ENCODE data around the gene MYL10. TPM values are rescaled to one million over a fixed set of nuclear protein-coding genes. Genes with fewer than 3 reads are reported as not detected.

The MYL10 gene
- total RNA-seq, 1 experiment from 2014 or later, result not detected

DNA sequence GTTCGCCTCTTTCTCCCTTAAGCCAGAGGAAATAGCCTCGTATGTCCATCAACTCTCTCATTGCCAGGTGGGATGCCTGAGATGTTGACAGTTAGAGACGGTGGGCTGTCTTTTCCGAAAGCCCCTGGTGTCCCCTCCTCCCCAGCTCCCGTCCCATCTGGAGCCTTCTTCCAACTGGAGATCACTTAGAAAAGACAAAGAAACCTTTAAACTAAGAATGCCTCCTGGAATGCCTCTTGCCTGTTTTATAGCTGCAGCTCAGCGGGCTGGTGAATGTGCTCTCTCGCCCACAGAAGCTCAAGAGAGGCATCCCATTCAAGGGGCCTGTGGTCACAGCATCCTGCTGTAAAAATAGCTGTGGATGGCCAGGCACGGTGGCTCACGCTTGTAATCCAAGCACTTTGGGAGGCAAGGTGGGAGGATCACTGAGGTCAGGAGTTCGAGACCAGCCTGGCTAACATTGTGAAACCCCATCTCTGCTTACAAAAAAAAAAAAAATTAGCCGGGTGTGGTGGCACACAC, 5.2 kb upstream of the MYL10 start:
- no peaks in the 10 kb centered on the region for H3K27me3 ChIP-seq (ENCODE audit: control insufficient read depth, insufficient read depth, low read length)
- H3K36me3 ChIP-seq (replicated peaks; ENCODE audit: control insufficient read depth, insufficient read depth, low read length), result no peaks in the 10 kb centered on the region
- DNase-seq, result peak; percentile 37
- no peak overlapping the region for H3K4me3 ChIP-seq (ENCODE audit: insufficient read depth, low read depth, low read length)

DNA sequence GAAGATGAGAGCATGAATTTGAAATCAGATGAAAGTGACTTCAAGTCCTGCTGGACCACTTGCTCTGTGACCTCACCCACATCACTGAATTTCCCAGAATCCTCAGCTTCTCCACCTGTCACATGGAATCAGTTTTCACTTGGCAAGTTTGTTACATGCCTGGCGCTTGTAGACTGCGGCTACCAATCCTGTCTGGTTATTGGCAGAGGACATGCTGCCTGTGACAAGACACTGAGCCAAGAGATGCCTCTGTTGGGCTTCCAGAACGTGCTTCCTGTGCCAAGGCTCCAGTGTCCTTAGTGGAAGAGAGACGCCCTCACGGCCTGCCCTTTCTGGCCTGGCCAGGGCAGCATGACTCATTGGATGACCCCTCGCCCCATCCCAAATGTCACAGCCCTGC, 4.4 kb upstream of the MYL10 start:
- H3K4me3 ChIP-seq (ENCODE audit: insufficient read depth, low read depth, low read length), result no peak overlapping the region
- no peaks in the 10 kb centered on the region for H3K36me3 ChIP-seq (replicated peaks; ENCODE audit: control insufficient read depth, insufficient read depth, low read length)
- no peaks in the 10 kb centered on the region for H3K27me3 ChIP-seq (ENCODE audit: control insufficient read depth, insufficient read depth, low read length)
- no peak for DNase-seq

DNA sequence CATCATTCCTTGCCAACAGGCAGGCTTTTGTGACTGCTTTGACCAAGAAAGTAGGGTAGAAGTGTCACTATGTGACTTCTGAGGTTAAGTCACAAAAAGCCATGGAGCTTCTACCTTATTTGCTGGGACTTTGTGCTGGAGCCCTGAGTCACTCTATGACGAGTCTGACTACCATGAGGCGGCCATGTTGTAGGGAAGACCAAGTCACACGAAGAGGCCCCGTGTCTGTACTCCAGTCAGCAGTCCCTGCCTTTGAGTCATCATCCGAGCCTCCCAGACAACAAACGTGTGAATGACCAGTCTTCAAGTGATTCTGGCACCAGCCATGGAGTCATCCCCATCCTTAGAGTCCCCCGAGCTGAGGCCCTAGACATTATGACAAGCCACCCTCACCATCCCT, 3.5 kb upstream of the MYL10 start:
- H3K36me3 ChIP-seq (replicated peaks; ENCODE audit: control insufficient read depth, insufficient read depth, low read length), result no peaks in the 10 kb centered on the region
- no peaks in the 10 kb centered on the region for H3K27me3 ChIP-seq (ENCODE audit: control insufficient read depth, insufficient read depth, low read length)
- H3K4me3 ChIP-seq (ENCODE audit: insufficient read depth, low read depth, low read length), result no peak overlapping the region
- no peak for DNase-seq

DNA sequence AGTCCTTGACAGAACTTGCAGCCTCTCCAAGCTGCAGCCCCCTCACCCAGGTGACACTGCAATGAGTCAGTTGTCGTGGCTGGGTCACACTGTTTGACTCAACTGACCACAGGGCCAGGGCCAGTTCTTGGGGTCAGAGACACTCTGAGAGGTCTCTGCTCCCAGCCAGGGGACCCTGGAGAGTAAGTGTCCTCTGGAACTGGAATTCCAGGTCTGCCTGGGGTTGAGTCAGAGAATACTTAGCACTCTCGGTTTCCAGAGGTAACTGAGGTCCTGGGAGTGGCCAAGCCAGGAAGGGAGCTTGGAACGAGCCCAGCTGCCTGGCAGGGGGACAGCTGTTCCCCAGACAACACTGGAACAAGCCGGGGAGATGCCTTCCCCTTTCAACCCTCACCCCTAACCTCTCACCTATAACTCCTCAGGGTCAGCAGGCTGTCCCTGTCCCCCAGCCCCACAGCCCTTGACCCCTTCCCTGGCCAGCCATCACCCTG, 2.2 kb upstream of the MYL10 start:
- DNase-seq, result no peak
- H3K27me3 ChIP-seq (ENCODE audit: control insufficient read depth, insufficient read depth, low read length), result no peaks in the 10 kb centered on the region
- no peak overlapping the region for H3K4me3 ChIP-seq (ENCODE audit: insufficient read depth, low read depth, low read length)
- H3K36me3 ChIP-seq (replicated peaks; ENCODE audit: control insufficient read depth, insufficient read depth, low read length), result no peaks in the 10 kb centered on the region

DNA sequence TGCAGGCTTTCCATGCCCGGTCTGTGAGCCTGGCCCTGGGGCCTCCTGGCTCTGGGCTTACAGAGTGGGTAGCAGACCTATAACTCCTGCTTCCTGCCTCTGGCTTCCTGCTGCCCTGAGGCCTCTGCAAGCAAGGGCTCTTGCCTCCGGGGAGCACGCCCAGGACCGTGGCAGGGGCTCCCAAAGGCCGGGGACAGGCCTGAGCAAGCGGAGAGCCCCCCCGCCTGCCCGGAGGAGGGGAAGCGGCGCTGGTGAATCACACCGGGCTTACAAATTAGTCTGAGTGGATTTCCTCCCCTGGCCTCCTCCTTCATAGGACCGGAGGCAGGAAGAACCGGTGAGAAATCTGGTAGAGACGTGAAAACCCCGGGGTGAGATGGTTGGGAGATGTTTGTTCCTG, 1.5 kb upstream of the MYL10 start:
- Histone ChIP-seq H3K36me3 (replicated peaks; ENCODE audit: control insufficient read depth, insufficient read depth, low read length) (no peaks in the 10 kb centered on the region), H3K27me3 (ENCODE audit: control insufficient read depth, insufficient read depth, low read length) (no peaks in the 10 kb centered on the region), H3K4me3 (ENCODE audit: insufficient read depth, low read depth, low read length) (no peak overlapping the region)
- DNase-seq, result peak; percentile 73

DNA sequence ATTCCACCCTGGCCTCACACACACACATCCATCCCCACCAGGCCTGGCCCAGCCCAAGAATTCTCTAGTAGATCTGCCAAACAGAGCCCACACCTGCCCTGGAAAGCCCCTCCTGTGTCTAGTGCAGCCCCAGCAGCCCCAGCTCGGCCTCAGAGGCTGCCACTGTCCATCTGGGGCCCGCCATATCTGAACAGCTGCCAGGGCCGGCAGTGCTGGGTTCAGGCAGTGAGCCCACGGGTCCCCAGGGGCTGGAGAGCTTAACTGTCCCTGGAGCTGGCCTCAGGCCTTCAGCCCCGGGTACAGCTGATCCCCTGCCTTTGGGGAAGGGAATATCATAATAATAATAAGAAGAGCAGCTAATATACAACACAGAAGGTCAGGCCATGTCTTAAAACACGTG, 574 bp downstream of the MYL10 start:
- H3K4me3 ChIP-seq (ENCODE audit: insufficient read depth, low read depth, low read length), result no peak overlapping the region
- no peak for DNase-seq
- H3K36me3 ChIP-seq (replicated peaks; ENCODE audit: control insufficient read depth, insufficient read depth, low read length), result no peaks in the 10 kb centered on the region
- H3K27me3 ChIP-seq (ENCODE audit: control insufficient read depth, insufficient read depth, low read length), result no peaks in the 10 kb centered on the region

DNA sequence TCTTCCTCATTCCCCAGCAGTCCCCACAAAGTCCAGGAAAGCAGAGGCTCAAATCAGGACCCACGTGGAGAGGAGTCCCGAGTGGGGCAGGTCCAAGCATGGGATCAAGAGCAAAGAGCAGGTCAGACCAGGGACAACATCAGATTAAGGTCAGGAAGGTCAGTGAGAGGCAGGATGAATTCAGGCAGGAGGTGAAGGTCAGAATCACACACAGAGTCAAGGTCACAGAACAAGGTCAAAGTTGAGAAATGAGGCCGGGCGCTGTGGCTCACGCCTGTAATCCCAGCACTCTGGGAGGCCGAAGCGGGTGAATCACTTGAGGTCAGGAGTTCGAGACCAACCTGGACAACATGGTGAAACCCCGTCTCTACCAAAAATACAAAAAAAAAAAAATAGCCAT, 2.3 kb downstream of the MYL10 start:
- Histone ChIP-seq H3K27me3 (ENCODE audit: control insufficient read depth, insufficient read depth, low read length) (no peaks in the 10 kb centered on the region), H3K36me3 (replicated peaks; ENCODE audit: control insufficient read depth, insufficient read depth, low read length) (no peaks in the 10 kb centered on the region), H3K4me3 (ENCODE audit: insufficient read depth, low read depth, low read length) (no peak overlapping the region)
- no peak for DNase-seq

DNA sequence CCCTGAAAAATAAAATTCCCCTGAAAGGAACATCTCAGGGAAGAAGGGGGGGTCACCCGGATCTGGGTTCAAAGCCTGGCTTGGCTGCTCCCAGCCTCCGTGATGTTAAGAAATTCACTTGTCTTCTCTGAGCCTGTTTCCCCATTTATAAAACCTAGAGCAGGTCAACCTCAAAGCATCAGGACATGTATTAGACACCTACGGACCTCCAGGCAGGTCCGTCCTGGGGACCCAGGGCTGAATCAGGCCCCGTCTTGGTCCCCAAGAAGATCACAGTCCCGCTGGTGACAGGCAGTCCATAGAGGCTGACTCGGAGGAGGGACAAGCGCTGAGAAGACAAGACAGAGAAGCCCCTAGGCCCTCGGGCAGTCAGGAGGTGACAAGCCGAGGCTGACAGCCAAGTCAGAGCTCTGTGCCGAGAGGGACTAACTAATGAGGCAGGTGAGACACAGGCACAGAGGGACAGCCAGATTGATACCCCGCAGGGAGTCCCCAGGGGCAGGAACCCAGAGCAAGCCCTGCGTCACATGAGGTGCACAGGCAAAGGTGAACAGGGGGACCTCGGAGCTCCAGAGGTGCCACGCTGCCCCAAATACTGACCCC, 2.9 kb downstream of the MYL10 start:
- Histone ChIP-seq H3K27me3 (ENCODE audit: control insufficient read depth, insufficient read depth, low read length) (no peaks in the 10 kb centered on the region), H3K36me3 (replicated peaks; ENCODE audit: control insufficient read depth, insufficient read depth, low read length) (no peaks in the 10 kb centered on the region), H3K4me3 (ENCODE audit: insufficient read depth, low read depth, low read length) (no peak overlapping the region)
- peak; percentile 72 for DNase-seq

DNA sequence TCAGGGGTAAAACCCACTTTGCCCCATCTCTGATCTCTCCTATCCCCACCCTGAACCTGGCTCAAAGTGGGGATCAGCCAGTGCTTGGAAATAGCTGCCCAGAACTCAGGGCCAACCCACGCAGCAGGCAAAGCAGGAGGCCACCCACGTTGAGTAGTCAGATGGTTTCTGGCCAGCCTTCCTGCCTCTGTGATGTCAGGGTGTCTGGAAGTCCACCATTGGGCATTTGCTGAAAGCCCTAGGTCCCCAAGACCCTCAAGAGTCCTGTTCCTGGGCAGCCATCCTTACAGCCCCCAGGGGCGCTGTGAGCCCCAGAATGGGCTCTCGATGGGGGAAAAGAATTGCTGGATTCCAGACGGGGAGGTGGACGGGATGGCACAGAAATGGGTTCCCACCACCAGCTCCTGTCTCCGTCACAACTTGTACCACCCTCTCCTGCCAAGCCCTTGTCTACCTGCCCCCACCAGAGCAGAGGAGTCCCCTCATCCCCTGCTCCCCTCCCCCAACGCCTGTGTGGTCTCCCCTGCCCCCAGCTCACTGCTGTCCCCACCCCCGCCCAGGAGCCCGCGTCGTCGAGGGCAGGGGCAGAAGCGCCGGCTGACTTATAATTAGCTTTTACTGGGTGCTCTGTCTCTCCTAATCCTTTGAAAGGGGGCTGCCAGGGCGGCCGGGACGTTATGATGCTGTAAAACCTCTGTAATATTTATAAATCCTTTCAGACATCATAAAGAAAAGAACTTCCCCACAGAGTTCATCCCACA, 3.9 kb downstream of the MYL10 start:
- peak; percentile 85 for DNase-seq

DNA sequence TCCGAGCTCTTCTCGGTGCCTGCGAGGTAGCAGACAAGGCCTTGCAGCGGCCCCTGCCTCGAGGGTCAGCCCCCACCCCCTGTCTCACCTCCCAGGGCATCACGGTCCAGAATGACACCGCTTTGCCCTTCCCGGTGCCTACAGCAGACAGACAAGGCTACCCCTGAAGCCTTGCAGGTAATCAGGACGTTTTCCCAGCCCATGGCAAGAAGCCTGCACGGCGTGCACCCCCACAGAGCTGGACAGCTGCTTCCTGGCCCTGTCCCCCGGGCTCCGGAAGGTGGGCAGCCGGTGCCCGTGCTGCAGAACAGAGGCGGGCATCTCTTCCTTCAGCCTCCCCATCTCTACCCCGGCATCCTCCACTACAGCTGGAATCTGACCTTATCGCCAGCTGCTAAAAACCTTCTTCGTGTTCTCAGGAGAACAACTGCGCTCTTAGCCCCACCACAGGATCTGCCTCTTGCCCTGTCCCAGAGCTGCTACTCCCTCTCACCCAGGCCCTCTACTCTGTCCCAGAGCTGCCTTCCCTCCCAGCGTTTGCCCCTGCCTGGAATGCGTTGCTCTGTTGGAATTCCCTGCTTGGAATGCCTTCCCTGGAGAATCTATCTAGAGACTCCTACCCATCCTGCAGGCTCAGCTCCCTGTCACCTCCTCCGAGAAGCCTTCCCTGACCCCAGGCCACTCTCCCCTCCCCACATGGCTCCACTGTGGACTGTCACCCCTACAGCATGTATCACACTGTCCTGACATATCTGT, 4.7 kb downstream of the MYL10 start:
- Histone ChIP-seq H3K27me3 (ENCODE audit: control insufficient read depth, insufficient read depth, low read length) (no peaks in the 10 kb centered on the region), H3K36me3 (replicated peaks; ENCODE audit: control insufficient read depth, insufficient read depth, low read length) (no peaks in the 10 kb centered on the region), H3K4me3 (ENCODE audit: insufficient read depth, low read depth, low read length) (no peak overlapping the region)
- DNase-seq, result peak; percentile 88

More for the DNA sequence above, 3.9 kb downstream of the MYL10 start:
- H3K27me3 ChIP-seq (ENCODE audit: control insufficient read depth, insufficient read depth, low read length), result no peaks in the 10 kb centered on the region
- no peaks in the 10 kb centered on the region for H3K36me3 ChIP-seq (replicated peaks; ENCODE audit: control insufficient read depth, insufficient read depth, low read length)
- H3K4me3 ChIP-seq (ENCODE audit: insufficient read depth, low read depth, low read length), result no peak overlapping the region

DNA sequence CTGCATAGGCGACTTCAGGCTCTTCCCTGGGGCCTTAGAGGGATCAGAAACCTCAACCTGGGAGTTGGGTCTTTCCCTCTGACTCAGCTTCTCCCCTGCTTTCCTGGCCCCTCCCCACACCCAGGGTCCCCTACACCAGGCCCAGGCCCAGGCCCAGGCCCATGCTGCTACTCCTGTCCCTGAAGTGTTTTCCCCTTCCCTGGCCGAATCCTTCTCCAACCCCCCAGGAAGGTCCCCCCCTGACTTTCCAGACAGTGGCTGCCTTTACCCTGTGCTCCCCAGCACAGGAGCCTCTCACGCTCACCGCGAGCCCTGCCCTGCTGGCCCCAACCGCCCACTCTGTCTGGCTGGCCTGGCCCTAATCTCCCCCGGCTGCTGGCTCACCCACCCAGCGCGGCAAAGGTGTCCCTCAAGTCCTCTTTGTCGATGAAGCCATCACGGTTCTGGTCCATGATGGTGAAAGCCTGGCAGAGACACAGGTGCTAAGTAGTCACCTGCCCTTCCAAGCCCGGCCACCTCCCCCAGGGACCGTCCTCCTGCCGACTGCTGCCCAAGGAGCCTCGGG, 6.4 kb downstream of the MYL10 start:
- DNase-seq, result no peak
- Histone ChIP-seq H3K27me3 (ENCODE audit: control insufficient read depth, insufficient read depth, low read length) (no peaks in the 10 kb centered on the region), H3K4me3 (ENCODE audit: insufficient read depth, low read depth, low read length) (no peak overlapping the region), H3K36me3 (replicated peaks; ENCODE audit: control insufficient read depth, insufficient read depth, low read length) (no peaks in the 10 kb centered on the region)

DNA sequence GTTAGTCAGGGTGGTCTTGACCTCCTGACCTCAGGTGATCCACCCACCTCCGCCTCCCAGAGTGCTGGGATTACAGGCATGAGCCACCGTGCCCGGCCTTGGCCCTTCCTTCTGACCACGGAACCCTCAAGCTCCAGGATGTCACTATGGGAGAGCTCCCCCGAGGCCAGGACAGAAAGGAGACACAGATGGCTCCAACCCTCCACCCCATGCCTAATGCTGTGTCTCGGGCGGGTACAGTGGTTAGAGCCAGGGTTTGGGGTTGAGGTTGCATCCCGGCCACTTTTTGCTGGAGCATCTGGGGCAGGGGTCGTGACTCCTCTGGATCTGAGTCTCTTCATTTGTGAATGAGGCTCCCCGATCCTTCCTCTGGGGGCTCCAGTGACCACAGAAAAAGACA, 8.1 kb downstream of the MYL10 start:
- Histone ChIP-seq H3K36me3 (replicated peaks; ENCODE audit: control insufficient read depth, insufficient read depth, low read length) (no peaks in the 10 kb centered on the region), H3K4me3 (ENCODE audit: insufficient read depth, low read depth, low read length) (no peak overlapping the region), H3K27me3 (ENCODE audit: control insufficient read depth, insufficient read depth, low read length) (no peaks in the 10 kb centered on the region)
- DNase-seq, result peak; percentile 61

DNA sequence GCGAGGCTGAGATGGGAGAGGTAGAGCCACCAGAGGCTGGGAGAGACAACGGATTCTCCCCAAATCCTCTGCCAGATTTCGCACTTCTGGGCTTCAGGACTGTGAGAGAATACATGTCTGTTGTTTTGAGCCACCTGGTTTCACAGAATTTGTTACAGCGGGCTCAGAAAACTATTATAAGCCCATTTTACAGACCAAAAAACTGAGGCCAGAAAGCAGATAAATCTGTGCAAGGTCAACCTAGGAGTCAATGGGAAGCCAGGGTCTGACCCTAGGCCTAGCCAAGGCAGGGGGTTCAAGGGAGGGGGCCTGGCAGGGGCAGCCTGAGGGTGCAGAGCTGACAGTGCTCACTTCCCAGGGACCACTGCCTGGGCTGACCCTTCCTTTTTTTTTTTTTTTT, 8.7 kb downstream of the MYL10 start:
- DNase-seq, result no peak
- Histone ChIP-seq H3K27me3 (ENCODE audit: control insufficient read depth, insufficient read depth, low read length) (no peaks in the 10 kb centered on the region), H3K4me3 (ENCODE audit: insufficient read depth, low read depth, low read length) (no peak overlapping the region), H3K36me3 (replicated peaks; ENCODE audit: control insufficient read depth, insufficient read depth, low read length) (no peaks in the 10 kb centered on the region)

DNA sequence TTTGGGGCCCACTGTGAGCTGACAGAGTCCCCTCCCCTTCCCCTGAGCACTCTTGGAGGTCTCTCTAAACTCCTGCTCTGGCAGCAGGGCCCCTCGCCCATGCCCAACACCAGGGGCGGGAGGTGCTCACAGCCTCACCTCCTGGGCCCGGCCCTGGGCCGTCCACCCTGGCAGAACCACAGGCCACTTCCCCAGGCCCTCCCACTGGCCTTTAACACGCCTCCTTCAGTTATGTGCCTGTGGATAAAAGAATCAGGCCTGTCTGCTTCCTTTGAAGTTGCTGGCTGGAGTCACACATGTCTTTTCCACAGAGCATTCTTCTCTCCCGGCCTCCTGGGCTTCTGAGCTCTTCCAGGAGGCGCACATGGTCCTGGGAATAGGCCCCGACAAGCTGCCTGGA, 10.2 kb downstream of the MYL10 start:
- Histone ChIP-seq H3K27me3 (ENCODE audit: control insufficient read depth, insufficient read depth, low read length) (no peaks in the 10 kb centered on the region), H3K4me3 (ENCODE audit: insufficient read depth, low read depth, low read length) (no peak overlapping the region), H3K36me3 (replicated peaks; ENCODE audit: control insufficient read depth, insufficient read depth, low read length) (no peaks in the 10 kb centered on the region)
- peak; percentile 60 for DNase-seq
